GM04504 (cell line): ENCODE measurements around the gene RETREG1.

ENCODE experiments used
- DNase-seq: peaks from one replicate; pipeline ENCODE4 v3.0.0-alpha.2; 2012; ENCODE audit warnings: low read depth

The RETREG1 gene

DNA sequence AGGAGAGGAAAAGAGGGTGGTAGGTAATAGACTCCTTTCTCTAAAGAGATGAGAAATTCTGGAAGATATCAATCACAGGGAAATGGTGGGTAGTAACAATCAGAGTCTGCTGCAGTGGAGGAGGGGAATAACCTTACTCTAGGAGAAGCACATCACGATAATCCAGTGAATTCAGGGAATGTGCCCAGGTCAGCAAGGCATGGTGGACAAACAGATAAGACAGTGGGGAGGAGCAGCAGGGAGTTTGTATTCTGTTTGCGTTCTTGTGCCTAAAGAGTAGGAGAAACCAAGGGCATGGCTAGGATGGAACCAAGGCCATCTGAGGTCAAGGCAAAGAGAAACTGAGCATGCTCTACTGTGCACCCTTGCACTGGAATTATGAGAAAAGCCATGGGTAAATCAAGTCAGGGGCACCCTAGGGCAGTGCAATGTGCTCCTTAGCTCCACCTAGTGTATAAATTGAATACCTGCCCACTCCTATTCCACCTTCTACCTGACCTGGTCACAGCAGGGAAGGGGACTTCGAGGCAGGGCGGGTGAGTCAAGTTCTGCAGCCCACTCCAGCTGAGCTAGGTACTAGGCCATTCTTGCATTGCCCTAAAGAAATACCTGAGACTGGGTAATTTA lies 31.6 kb downstream of the RETREG1 start:
- DNase-seq = no peak

- DNase-seq = no peak
These were observed 34.7 kb downstream of the RETREG1 start for GRCh38 chr5:16582081-16582480.

GRCh38 chr5:16580382-16580781 lies 36.4 kb downstream of the RETREG1 start:
- DNase-seq = no peak

GRCh38 chr5:16579142-16579847 lies 37.5 kb downstream of the RETREG1 start:
- DNase-seq = no peak

DNA sequence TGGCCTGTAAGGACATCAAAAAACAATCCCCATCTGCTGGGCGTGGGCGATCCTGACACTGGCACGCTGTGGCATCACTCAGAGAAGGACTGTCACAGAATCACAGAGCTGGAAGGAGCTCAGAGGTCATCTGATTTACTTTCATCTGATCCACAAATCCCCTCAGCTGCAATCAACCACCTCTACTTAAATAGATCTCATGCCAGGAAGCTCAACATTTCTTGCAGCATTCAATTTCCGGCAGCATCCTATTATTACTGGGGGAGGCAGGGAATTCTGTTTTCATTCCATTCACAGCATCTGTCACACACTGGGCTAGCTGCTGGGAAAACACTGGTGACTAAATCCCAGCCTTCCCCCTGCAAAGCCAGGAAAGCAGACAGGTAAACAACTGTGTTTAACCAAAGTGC lies 38.3 kb downstream of the RETREG1 start:
- DNase-seq = no peak

DNA sequence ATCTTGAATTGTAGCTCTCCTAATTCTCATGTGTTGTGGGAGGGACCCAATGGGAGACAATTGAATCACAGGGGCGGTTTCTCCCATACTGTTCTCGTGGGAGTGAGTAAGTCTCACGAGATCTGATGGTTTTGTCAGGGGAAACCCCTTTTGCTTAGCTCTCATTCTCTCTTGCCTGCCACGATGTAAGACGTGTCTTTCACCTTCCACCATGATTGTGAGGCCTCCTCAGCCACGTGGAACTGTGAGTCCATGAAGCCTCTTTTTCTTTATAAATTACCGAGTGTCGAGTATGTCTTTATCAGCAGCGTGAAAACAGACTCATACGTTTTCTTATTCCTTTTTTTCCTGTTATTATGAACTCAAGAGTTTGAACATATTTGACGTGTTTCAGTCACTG lies 39.1 kb downstream of the RETREG1 start:
- DNase-seq = no peak

GRCh38 chr5:16574789-16575721 lies 41.7 kb downstream of the RETREG1 start:
- peak; percentile 70 for DNase-seq

- DNase-seq = no peak
These were observed 43.4 kb downstream of the RETREG1 start for GRCh38 chr5:16573401-16573800.

- no peak for DNase-seq
These were observed 44.3 kb downstream of the RETREG1 start for GRCh38 chr5:16572289-16573015.

- DNase-seq = no peak
These were observed 45.8 kb downstream of the RETREG1 start for GRCh38 chr5:16571016-16571415.

- no peak for DNase-seq
These were observed 46.5 kb downstream of the RETREG1 start for GRCh38 chr5:16570121-16570815.

- peak; percentile 31 for DNase-seq
These were observed 47.8 kb downstream of the RETREG1 start for GRCh38 chr5:16568875-16569580.

GRCh38 chr5:16567365-16567764 lies 49.4 kb downstream of the RETREG1 start:
- no peak for DNase-seq

DNA sequence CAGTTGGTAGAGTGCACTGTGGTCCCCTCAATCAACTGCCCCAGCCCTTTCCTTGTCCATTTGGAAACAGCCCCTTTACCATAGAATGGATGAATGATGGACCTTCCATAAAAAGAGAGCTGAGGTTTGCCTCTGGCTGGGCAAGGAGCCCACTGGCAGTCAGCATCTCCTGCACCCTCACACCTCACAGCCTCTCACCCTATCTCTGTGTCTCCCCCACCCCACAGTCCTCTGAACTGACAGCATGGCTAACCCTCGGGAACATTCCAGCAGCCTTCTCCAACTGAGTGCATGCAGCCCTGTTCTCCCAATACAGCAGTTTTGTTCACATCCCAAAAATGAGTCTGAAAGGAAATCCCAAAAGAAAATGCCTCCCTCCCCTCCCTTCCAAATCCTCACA lies 51.7 kb downstream of the RETREG1 start:
- no peak for DNase-seq

GRCh38 chr5:16564248-16564867 lies 52.4 kb downstream of the RETREG1 start:
- DNase-seq = no peak

DNA sequence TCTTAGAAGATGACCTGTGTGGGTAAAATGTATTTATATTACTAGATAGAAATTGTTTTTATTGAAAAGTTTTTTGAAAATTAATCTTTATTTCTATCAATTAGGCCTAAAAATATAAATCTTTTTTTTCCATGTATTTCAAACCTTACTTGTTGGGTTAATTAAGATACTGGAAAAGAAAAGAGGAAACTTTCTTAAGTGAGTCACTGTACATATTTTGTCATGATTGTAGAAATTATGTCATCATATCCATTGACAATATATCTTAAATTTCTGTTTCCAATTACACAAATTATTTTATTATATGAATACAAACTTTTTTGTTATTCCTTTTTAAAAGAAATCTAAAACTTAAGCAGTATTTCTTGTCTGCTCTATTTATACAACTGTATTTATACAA lies 53.1 kb downstream of the RETREG1 start:
- DNase-seq = no peak

- no peak for DNase-seq
These were observed 55.1 kb downstream of the RETREG1 start for GRCh38 chr5:16561660-16562059.

DNA sequence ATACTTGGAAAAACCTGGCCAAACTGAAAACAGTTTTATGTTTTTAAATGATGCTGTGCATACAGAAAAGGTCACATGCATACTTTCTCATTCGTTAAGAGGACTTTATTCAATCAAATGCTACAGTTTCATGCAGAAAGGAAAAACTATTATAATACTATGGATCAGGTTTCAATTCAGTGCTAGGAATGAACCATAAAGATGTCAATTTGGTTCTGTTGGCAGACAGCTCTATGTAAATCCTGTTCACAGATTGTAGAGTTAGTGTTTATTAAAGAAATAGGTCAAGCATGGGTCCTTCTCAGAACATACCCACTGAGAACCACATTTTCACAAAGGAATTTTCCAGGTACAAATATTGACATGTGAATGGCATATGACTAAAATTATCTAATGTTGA lies 57.1 kb downstream of the RETREG1 start:
- DNase-seq = no peak

DNA sequence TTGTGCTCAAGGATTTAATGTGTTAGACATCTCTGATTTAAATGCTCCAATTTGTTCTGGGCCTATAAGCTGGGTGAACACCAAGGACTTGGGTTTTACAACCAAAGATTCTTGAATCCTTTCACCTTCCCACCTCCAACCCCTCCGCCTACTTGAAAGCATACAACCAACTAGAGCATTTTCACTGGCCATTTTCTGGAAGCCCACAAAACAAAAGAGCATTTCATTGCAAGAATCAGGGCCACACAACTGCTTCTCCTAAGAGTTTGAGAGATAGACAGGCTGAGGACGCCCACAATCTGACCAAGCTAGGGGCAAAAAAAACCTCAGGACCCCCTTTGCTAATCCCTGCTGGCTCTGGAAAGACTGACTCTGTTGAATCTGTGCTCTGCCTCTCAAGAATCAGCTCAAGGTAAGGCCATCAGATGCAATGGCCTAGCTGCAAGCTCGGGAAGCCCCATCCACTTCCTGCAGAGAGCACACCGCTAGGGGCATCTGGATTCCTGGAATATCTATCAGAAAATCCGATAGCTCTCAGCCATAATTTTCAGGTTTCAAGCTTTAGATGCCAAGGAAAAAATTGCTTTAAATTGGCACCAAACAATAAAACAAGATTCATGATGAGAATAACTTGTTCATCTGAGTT lies 57.7 kb downstream of the RETREG1 start:
- DNase-seq = no peak

- DNase-seq = no peak
These were observed 59.3 kb downstream of the RETREG1 start for GRCh38 chr5:16557477-16557876.
